Suprapubic skin (tissue), 4 donors: ENCODE measurements around the gene TSC22D1.

Experiments used
- CTCF ChIP-seq, 2 donors: fragments of 200-600 bp in 1 of 2; fragments of 450-650 bp in 1 of 2; sonication (generic) in 1 of 2; IDR thresholded peaks; one replicate each; pipeline ENCODE4 v1.5.1; 2016 to 2019; ENCODE audit warnings: antibody characterized with exemption in 2 of 2, mild to moderate bottlenecking in 1 of 2, moderate library complexity in 1 of 2
- POLR2A ChIP-seq, 2 donors: fragments of 450-650 bp; IDR thresholded peaks; one replicate each; pipeline ENCODE4 v1.6.1; 2017; ENCODE audit warnings: antibody characterized with exemption in 2 of 2, mild to moderate bottlenecking in 2 of 2, moderate library complexity in 2 of 2
- POLR2AphosphoS5 ChIP-seq, 3 donors: sonication (generic); formaldehyde crosslinking; IDR thresholded peaks; one replicate each; pipeline ENCODE4 v1.6.1; 2017; ENCODE audit warnings: antibody characterized with exemption in 3 of 3

DNA sequence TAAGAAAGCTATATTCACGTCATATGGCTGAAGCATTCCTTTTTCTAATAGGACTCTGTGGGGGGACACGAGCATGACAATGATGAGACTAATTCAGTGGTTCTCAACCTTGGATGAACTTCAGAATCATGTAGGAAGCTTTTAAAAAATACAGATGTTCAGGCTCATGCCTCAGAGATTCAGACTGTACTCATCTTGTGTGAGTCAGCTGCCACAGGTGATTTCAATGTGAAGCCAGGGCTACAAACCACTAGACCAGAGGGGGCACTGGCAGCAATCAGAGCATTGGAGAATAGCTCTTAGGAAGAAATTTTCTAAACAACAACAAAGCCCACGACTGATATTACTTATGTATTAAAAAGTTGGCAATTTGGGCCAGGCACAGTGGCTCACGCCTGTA is 110.8 kb downstream of the TSC22D1 start:
- TF ChIP-seq CTCF (IDR thresholded peaks at IDR 0.05) (no peak), POLR2A (IDR thresholded peaks at IDR 0.05) (no peak), POLR2AphosphoS5 (IDR thresholded peaks at IDR 0.05) (no peak)
